ENCODE data around the gene NRSN1. TPM values are rescaled to one million over a fixed set of nuclear protein-coding genes. Genes with fewer than 3 reads are reported as not detected.

Gene NRSN1
- polyA plus RNA-seq (2011; rRNA removed) (not detected in 2 replicates), polyA minus RNA-seq (2011; rRNA and poly(A)+ RNA removed) (not detected in 2 replicates)

GRCh38 chr6:24125980-24126379 lies at the start of gene NRSN1:
Gene NRSN1, plus strand, starts transcription at chr6:24126215. Its CDS starts 8,113 bp downstream, at chr6:24134328.
- Histone ChIP-seq H3K27ac (ENCODE audit: low read depth, low read length) (no peak within 1 kb of the TSS), H3K4me3 (ENCODE audit: low read depth, low read length) (no peak within 1 kb of the TSS), H3K9me3 (ENCODE audit: control insufficient read depth, insufficient read depth, low read length) (peaks cover 12% of the 10 kb centered on the region), H3K27me3 (ENCODE audit: control insufficient read depth, insufficient read depth, low read length) (no peaks in the 10 kb centered on the region)
- DNase-seq (ENCODE audit: low read depth, low spot score): no peak
- CTCF ChIA-PET: no interaction called here
- POLR2A ChIA-PET: no interaction called here
- TF ChIP-seq, protein P1, sequence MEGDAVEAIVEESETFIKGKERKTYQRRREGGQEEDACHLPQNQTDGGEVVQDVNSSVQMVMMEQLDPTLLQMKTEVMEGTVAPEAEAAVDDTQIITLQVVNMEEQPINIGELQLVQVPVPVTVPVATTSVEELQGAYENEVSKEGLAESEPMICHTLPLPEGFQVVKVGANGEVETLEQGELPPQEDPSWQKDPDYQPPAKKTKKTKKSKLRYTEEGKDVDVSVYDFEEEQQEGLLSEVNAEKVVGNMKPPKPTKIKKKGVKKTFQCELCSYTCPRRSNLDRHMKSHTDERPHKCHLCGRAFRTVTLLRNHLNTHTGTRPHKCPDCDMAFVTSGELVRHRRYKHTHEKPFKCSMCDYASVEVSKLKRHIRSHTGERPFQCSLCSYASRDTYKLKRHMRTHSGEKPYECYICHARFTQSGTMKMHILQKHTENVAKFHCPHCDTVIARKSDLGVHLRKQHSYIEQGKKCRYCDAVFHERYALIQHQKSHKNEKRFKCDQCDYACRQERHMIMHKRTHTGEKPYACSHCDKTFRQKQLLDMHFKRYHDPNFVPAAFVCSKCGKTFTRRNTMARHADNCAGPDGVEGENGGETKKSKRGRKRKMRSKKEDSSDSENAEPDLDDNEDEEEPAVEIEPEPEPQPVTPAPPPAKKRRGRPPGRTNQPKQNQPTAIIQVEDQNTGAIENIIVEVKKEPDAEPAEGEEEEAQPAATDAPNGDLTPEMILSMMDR (IDR thresholded peaks at IDR 0.05; ENCODE audit: low read depth, low read length): no peak

DNA sequence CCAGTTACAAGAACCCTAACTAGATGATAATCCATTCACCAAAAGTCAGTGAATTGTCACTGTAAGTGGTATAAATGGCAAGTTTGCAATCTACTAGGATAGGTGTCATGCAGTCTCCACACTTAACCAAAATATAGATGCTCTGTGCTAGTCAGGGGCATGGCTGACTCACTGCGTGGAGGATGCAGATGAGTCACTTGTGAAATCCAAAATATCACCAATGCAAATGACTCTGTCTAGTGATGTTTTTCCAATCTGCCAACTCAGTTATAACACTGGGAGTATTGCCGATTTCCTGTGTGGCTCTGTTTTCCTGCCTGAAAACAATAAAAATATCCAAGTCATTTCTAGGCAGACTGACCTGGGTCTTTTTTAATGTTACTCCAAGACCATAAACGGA lies 47.8 kb upstream of the NRSN1 start:
- ChIA-PET CTCF (no interaction called here), POLR2A (no interaction called here)
- Histone ChIP-seq H3K9me3 (ENCODE audit: control insufficient read depth, insufficient read depth, low read length) (peaks cover 16% of the 10 kb centered on the region), H3K27ac (ENCODE audit: low read depth, low read length) (no peak overlapping the region), H3K4me3 (ENCODE audit: low read depth, low read length) (no peak overlapping the region), H3K27me3 (ENCODE audit: control insufficient read depth, insufficient read depth, low read length) (no peaks in the 10 kb centered on the region)
- TF ChIP-seq, protein P1 (IDR thresholded peaks at IDR 0.05; ENCODE audit: low read depth, low read length): no peak
- DNase-seq (ENCODE audit: low read depth, low spot score): no peak

- Histone ChIP-seq H3K27ac (ENCODE audit: low read depth, low read length) (no peak overlapping the region), H3K27me3 (ENCODE audit: control insufficient read depth, insufficient read depth, low read length) (no peaks in the 10 kb centered on the region), H3K9me3 (ENCODE audit: control insufficient read depth, insufficient read depth, low read length) (peaks cover 16% of the 10 kb centered on the region), H3K4me3 (ENCODE audit: low read depth, low read length) (no peak overlapping the region)
- ChIA-PET POLR2A (no interaction called here), CTCF (no interaction called here)
- no peak for DNase-seq (ENCODE audit: low read depth, low spot score)
- TF ChIP-seq, protein P1 (IDR thresholded peaks at IDR 0.05; ENCODE audit: low read depth, low read length): no peak
These were observed 46.9 kb upstream of the NRSN1 start for GRCh38 chr6:24079076-24079475.

- Histone ChIP-seq H3K9me3 (ENCODE audit: control insufficient read depth, insufficient read depth, low read length) (peaks cover 12% of the 10 kb centered on the region), H3K4me3 (ENCODE audit: low read depth, low read length) (no peak overlapping the region), H3K27ac (ENCODE audit: low read depth, low read length) (no peak overlapping the region), H3K27me3 (ENCODE audit: control insufficient read depth, insufficient read depth, low read length) (no peaks in the 10 kb centered on the region)
- TF ChIP-seq, protein P1 (IDR thresholded peaks at IDR 0.05; ENCODE audit: low read depth, low read length): no peak
- ChIA-PET POLR2A (no interaction called here), CTCF (interaction anchor here (0.6 kb wide), 1 partner anchor 36 kb away, joined by 3 read pairs; no protein-coding TSS in a partner anchor)
- no peak for DNase-seq (ENCODE audit: low read depth, low spot score)
These were observed 45.3 kb upstream of the NRSN1 start for GRCh38 chr6:24080711-24081110.

GRCh38 chr6:24089736-24090135 lies 36.3 kb upstream of the NRSN1 start:
- H3K9me3 ChIP-seq (ENCODE audit: control insufficient read depth, insufficient read depth, low read length): peaks cover 10% of the 10 kb centered on the region
- TF ChIP-seq, protein P1 (IDR thresholded peaks at IDR 0.05; ENCODE audit: low read depth, low read length): no peak
- CTCF ChIA-PET: no interaction called here
- H3K27ac ChIP-seq (ENCODE audit: low read depth, low read length): no peak overlapping the region
- POLR2A ChIA-PET: no interaction called here
- no peak overlapping the region for H3K4me3 ChIP-seq (ENCODE audit: low read depth, low read length)
- H3K27me3 ChIP-seq (ENCODE audit: control insufficient read depth, insufficient read depth, low read length): no peaks in the 10 kb centered on the region
- DNase-seq (ENCODE audit: low read depth, low spot score): no peak

All from AG04450 (cell line).